ENCODE measurements around the gene NHS.

DNA sequence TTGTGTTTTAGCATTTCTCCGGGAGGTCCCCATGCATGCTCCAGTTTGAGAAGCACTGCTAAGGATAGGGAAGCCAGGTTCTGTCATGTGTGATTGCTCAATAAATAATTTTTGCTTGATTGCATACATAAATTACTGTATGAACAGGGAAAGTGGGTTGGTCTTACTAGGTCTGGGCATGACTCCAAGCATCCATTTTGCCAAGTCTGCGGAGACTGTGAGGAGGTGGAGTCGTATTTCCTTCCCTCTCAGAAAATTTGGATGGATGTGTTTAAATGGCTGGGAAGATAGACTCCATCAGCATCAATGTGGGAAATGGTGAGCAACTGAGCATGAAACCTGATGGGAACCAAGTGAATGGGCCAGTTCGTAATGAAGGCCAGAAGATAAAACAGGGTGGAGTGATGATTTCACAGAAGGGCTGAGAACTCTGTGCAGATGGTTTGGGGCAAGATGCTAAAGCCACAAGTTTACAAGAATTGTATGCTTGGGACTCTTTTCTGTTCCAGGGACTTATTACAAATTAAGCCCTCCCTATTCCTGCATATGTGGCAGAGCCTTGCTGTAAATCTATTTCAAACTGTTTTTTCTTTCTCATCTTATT, 84.1 kb downstream of the NHS start:
- TF ChIP-seq, protein P1, sequence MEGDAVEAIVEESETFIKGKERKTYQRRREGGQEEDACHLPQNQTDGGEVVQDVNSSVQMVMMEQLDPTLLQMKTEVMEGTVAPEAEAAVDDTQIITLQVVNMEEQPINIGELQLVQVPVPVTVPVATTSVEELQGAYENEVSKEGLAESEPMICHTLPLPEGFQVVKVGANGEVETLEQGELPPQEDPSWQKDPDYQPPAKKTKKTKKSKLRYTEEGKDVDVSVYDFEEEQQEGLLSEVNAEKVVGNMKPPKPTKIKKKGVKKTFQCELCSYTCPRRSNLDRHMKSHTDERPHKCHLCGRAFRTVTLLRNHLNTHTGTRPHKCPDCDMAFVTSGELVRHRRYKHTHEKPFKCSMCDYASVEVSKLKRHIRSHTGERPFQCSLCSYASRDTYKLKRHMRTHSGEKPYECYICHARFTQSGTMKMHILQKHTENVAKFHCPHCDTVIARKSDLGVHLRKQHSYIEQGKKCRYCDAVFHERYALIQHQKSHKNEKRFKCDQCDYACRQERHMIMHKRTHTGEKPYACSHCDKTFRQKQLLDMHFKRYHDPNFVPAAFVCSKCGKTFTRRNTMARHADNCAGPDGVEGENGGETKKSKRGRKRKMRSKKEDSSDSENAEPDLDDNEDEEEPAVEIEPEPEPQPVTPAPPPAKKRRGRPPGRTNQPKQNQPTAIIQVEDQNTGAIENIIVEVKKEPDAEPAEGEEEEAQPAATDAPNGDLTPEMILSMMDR (IDR thresholded peaks at IDR 0.05) = no peak
- no peak for TF ChIP-seq POLR2A (IDR thresholded peaks at IDR 0.05)
